Activated naive CD8-positive, alpha-beta T cell treated with anti-CD3 and anti-CD28 coated beads for 36 hours (primary cell): ENCODE measurements around the gene MCUR1. TPM values are rescaled to one million over a fixed set of nuclear protein-coding genes. Genes with fewer than 3 reads are reported as not detected.
"Not testable (repeated sequence)": the region's sequence is repeated elsewhere in the genome, so short reads cannot be mapped to it uniquely, and the experiment has no call there.

Experiments used
- DNase-seq: peaks from one replicate; pipeline ENCODE4 v3.0.0; 2021
- H3K27ac Mint-ChIP-seq: one replicate; pipeline ENCODE4 v1.8.0; 2022; ENCODE audit warnings: mild to moderate bottlenecking, moderate library complexity, mixed read lengths
- H3K27me3 Mint-ChIP-seq: one replicate; pipeline ENCODE4 v1.8.0; 2022; ENCODE audit warnings: mild to moderate bottlenecking, mixed read lengths
- H3K36me3 Mint-ChIP-seq: one replicate; pipeline ENCODE4 v1.8.0; 2021; ENCODE audit warnings: mild to moderate bottlenecking, mixed read lengths
- H3K4me1 Mint-ChIP-seq: one replicate; pipeline ENCODE4 v1.8.0; 2021; ENCODE audit warnings: mixed read lengths
- H3K4me3 Mint-ChIP-seq: one replicate; pipeline ENCODE4 v1.8.0; 2022; ENCODE audit warnings: mild to moderate bottlenecking, moderate library complexity, mixed read lengths
- H3K9me3 Mint-ChIP-seq: one replicate; pipeline ENCODE4 v1.8.0; 2022; ENCODE audit warnings: mixed read lengths
- total RNA-seq, 2 experiments: library from RNA; stranded (reverse); gene quantifications; one replicate each; pipeline ENCODE4 v1.2.3, GENCODE V29; 2021

MCUR1 gene
- total RNA-seq, 2 experiments from 2014 or later = 42.1 to 45.5 TPM

DNA sequence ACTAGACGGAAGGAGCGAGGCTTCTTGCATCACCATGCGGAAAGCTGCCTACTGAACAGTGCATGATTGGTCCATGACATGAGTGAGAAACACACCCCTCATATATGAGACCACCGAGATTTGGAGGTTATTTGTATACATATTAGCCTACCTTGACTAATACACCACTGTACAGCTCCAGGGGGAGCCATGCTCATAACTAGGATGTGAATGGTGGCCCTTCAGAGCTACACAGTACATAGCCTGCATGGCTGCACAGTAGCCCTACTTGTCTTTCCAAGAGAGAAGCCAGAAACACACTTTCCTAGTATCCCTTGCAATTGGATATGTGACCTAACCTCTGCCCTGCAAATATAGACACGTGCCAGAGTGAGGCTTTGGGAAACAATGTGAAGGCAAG lies 21.8 kb upstream of the MCUR1 start:
- no peak for DNase-seq
- Mint-ChIP-seq H3K27me3 (peaks cover 5% of the 10 kb centered on the region), H3K27ac (no peak overlapping the region), H3K9me3 (no peaks in the 10 kb centered on the region), H3K4me1 (no peaks in the 10 kb centered on the region), H3K4me3 (no peak overlapping the region), H3K36me3 (no peaks in the 10 kb centered on the region)

DNA sequence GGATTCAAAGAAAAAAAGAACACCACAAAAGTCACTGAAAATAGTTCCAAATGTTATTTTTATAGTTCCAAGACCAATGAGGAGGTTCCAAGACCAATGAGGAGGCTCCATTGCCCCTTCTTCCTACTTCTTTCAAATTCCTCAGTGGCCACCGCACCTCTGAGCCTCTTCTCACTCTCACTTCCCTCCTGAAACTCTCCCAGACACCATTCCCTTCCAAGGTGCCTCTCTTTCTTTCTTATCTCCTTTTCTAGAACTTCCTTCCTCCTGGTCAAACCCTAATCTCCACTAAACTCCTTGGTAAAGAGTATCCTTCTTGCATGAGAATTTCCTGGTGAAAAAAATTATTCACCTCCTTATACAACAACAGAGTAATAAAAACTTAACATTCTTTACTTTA lies 20.4 kb upstream of the MCUR1 start:
- peaks cover 5% of the 10 kb centered on the region for H3K27me3 Mint-ChIP-seq
- no peak overlapping the region for H3K27ac Mint-ChIP-seq
- H3K4me1 Mint-ChIP-seq = no peaks in the 10 kb centered on the region

GRCh38 chr6:13834018-13834417 lies 19.7 kb upstream of the MCUR1 start:
- H3K27me3 Mint-ChIP-seq, DNase-seq, H3K4me3 Mint-ChIP-seq, H3K36me3 Mint-ChIP-seq, H3K4me1 Mint-ChIP-seq, H3K27ac Mint-ChIP-seq, H3K9me3 Mint-ChIP-seq: not testable (repeated sequence)

More for the DNA sequence above, 20.4 kb upstream of the MCUR1 start:
- no peak for DNase-seq
- no peak overlapping the region for H3K4me3 Mint-ChIP-seq
- no peaks in the 10 kb centered on the region for H3K9me3 Mint-ChIP-seq
- no peaks in the 10 kb centered on the region for H3K36me3 Mint-ChIP-seq

DNA sequence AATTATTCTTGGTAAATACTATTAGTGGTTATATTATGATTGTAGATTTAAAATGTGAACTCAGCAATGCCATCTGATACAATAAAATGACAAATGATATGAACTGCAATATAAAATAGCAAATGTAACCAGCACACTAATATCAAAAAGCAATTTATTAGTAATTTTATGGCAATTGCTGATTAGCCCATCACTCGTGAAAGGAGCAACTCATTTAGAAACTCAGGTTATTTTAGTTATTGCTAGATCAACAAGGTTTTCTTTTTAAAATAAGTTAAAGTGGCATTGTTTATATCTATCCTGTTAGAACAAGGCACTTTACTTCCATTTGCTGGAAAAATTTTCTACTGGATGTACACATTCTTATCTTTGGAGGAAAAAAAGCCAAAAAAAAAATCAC lies 18.4 kb upstream of the MCUR1 start:
- Mint-ChIP-seq H3K27ac (no peak overlapping the region), H3K36me3 (no peaks in the 10 kb centered on the region), H3K4me1 (no peaks in the 10 kb centered on the region), H3K27me3 (peaks cover 5% of the 10 kb centered on the region), H3K4me3 (no peak overlapping the region), H3K9me3 (peaks cover 2% of the 10 kb centered on the region)
- no peak for DNase-seq

DNA sequence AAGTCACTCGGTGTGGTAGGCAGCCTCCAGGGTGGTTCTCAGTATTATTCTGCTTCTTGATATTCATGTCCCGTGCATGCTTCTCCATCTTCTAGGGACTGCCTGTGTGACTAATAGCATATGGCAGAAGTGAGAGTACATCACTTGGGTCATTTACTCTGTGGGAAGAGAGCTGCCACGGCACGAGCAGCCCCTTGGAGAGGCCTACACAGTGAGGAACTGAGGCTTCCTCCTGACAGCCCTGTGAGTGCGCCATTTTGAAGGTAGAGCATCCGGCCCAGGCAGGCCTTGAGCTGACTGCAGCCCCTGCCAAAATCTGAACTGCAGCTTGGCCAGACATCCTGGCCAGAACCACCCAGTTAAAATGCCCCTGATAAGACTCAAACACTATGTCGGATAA lies 17.3 kb upstream of the MCUR1 start:
- Mint-ChIP-seq H3K27ac (no peak overlapping the region), H3K36me3 (no peaks in the 10 kb centered on the region), H3K9me3 (peaks cover 2% of the 10 kb centered on the region), H3K27me3 (peaks cover 5% of the 10 kb centered on the region), H3K4me3 (no peak overlapping the region), H3K4me1 (no peaks in the 10 kb centered on the region)
- DNase-seq = no peak

DNA sequence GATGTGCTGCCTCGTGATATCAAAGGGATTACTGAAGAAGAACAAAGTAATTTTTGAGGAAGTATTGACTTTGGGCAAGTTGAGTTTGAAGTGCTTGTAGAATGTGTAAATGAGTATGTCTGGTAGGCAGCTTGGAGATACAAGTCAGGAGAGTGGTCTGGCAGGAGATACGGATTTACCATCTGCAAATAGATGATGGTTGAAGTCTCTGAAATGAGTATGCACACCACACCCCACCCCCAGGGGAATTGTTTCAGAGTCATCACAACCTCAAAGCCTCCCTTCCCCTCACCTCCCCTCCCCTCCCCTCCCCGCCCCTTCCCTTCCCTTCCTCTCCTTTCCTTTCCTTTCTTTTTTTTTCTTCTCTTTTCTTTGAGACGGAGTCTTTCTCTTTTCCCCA lies 16.4 kb upstream of the MCUR1 start:
- Mint-ChIP-seq H3K9me3 (peaks cover 2% of the 10 kb centered on the region), H3K27me3 (peaks cover 5% of the 10 kb centered on the region), H3K4me1 (no peaks in the 10 kb centered on the region), H3K4me3 (no peak overlapping the region), H3K27ac (no peak overlapping the region), H3K36me3 (no peaks in the 10 kb centered on the region)
- DNase-seq = no peak

GRCh38 chr6:13829419-13829818 lies 15.1 kb upstream of the MCUR1 start:
- not testable (repeated sequence) for H3K4me1 Mint-ChIP-seq, DNase-seq, H3K36me3 Mint-ChIP-seq, H3K4me3 Mint-ChIP-seq, H3K27me3 Mint-ChIP-seq, H3K27ac Mint-ChIP-seq, H3K9me3 Mint-ChIP-seq

GRCh38 chr6:13828656-13829301 lies 14.4 kb upstream of the MCUR1 start:
- H3K9me3 Mint-ChIP-seq, H3K4me3 Mint-ChIP-seq, H3K36me3 Mint-ChIP-seq, H3K4me1 Mint-ChIP-seq, H3K27ac Mint-ChIP-seq, DNase-seq, H3K27me3 Mint-ChIP-seq: not testable (repeated sequence)

DNA sequence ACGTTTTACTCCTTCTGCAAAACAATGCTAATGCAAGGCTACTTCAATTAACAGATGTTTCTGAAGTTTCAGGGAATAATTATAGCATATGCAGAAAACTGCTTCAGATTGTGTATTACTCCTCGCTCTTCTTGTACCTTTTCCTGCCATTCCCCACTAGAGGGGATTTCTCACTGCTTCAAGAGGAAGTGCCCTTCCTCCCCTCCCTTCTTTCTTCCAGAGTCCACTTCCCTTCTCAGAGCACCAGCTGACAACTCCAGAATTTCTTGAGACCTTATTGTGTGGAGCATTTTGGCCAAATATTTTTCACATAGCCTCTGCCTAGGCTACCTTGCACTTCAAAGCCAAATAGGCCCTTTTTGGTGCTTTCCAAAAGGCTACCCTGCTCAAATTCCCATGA lies 12.7 kb upstream of the MCUR1 start:
- no peak overlapping the region for H3K4me3 Mint-ChIP-seq
- no peak for DNase-seq
- H3K27me3 Mint-ChIP-seq = peaks cover 4% of the 10 kb centered on the region
- no peaks in the 10 kb centered on the region for H3K36me3 Mint-ChIP-seq
- no peak overlapping the region for H3K27ac Mint-ChIP-seq
- peaks cover 2% of the 10 kb centered on the region for H3K9me3 Mint-ChIP-seq
- H3K4me1 Mint-ChIP-seq = no peaks in the 10 kb centered on the region

- DNase-seq = no peak
- H3K4me1 Mint-ChIP-seq = no peaks in the 10 kb centered on the region
- H3K36me3 Mint-ChIP-seq = no peaks in the 10 kb centered on the region
- H3K4me3 Mint-ChIP-seq = no peak overlapping the region
- peaks cover 4% of the 10 kb centered on the region for H3K27me3 Mint-ChIP-seq
- peaks cover 2% of the 10 kb centered on the region for H3K9me3 Mint-ChIP-seq
- no peak overlapping the region for H3K27ac Mint-ChIP-seq
Observed at GRCh38 chr6:13825871-13826270, 11.5 kb upstream of the MCUR1 start.

DNA sequence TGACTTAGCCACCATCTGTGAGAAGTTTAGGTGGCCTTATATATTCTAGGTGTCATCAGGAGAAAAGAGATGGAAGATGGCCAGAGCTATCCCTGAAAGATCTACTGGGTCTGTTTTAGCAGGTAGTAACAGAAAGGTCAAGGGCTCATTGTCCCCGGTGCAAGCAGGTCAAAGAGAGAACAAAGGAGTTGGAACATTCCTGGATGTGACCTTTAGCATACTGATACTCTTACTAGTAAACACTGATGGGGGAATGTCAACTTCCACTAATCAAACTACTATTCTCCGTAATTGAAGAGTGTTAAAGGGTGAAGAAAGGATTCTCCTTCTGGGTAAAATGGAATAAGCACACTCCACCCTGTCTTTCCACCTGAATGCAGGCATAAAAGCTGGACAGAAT lies 4.0 kb upstream of the MCUR1 start:
- Mint-ChIP-seq H3K27ac (no peak overlapping the region), H3K4me1 (peaks cover 8% of the 10 kb centered on the region), H3K36me3 (no peaks in the 10 kb centered on the region), H3K27me3 (no peaks in the 10 kb centered on the region), H3K4me3 (no peak overlapping the region), H3K9me3 (no peaks in the 10 kb centered on the region)
- DNase-seq = no peak

DNA sequence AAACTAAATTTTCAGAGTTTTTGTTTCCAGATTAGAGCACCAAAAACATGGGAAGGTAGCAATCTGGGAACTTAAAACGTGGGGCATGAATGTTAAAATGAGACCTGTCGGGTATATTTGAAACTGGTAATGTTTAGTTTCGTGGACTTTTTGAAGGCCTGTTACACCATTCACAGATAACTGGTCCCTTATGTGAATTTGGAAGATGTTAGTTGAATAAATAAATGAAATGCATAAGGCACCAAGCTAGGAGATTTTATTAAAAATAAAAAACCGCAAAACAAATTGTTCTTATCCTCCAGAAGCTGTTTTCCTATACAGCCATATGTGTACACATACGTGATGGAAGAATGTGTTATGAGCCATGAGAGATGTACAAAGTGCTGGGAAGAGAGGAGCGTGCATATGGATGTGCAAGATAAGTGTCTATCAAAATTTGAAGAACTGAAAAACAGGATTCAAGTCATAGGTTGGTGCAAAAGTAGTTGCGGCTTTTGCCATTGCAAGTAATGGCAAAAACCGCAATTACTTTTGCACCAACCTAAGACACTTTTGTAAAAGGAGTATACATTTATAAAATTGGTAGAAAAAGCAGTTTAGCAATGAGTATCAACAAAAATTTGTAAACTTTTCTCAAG lies 700 bp upstream of the MCUR1 start:
- Mint-ChIP-seq H3K9me3 (no peaks in the 10 kb centered on the region), H3K27me3 (no peaks in the 10 kb centered on the region), H3K4me3 (peak overlapping the region; percentile 77), H3K27ac (peak overlapping the region; percentile 83), H3K36me3 (peaks cover 14% of the 10 kb centered on the region), H3K4me1 (peaks cover 26% of the 10 kb centered on the region)
- no peak for DNase-seq

GRCh38 chr6:13813621-13814175 lies 659 bp downstream of the MCUR1 start:
- Mint-ChIP-seq H3K9me3 (no peaks in the 10 kb centered on the region), H3K4me3 (peak overlapping the region; percentile 92), H3K27me3 (no peaks in the 10 kb centered on the region), H3K4me1 (peaks cover 28% of the 10 kb centered on the region), H3K27ac (peak overlapping the region; percentile 31), H3K36me3 (peaks cover 21% of the 10 kb centered on the region)
- no peak for DNase-seq

- Mint-ChIP-seq H3K4me1 (peaks cover 28% of the 10 kb centered on the region), H3K4me3 (peak overlapping the region; percentile 92), H3K27me3 (no peaks in the 10 kb centered on the region), H3K9me3 (no peaks in the 10 kb centered on the region), H3K36me3 (peaks cover 23% of the 10 kb centered on the region), H3K27ac (peak overlapping the region; percentile 72)
- no peak for DNase-seq
Observed at GRCh38 chr6:13813026-13813425, 1.3 kb downstream of the MCUR1 start.

DNA sequence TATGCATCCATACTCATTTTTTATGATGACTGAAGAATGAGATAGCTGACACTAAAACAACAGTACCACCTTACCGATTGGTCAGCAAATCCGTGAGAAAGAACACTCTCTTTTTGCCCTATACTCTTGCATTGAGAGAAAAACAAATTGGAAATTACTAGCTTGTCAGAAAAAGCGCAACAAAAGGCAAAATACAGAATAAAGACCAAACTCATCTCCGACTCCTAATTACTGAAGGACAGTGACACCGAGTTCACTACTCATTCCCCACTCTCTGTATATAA lies 2.1 kb downstream of the MCUR1 start:
- H3K27ac Mint-ChIP-seq = peak overlapping the region; percentile 14

More for the DNA sequence above, 2.1 kb downstream of the MCUR1 start:
- H3K9me3 Mint-ChIP-seq = no peaks in the 10 kb centered on the region
- peaks cover 23% of the 10 kb centered on the region for H3K36me3 Mint-ChIP-seq
- H3K4me3 Mint-ChIP-seq = peak overlapping the region; percentile 92
- no peaks in the 10 kb centered on the region for H3K27me3 Mint-ChIP-seq
- H3K4me1 Mint-ChIP-seq = peaks cover 28% of the 10 kb centered on the region
- no peak for DNase-seq
